ENCODE measurements around the gene GPC5.

GPC5 gene

DNA sequence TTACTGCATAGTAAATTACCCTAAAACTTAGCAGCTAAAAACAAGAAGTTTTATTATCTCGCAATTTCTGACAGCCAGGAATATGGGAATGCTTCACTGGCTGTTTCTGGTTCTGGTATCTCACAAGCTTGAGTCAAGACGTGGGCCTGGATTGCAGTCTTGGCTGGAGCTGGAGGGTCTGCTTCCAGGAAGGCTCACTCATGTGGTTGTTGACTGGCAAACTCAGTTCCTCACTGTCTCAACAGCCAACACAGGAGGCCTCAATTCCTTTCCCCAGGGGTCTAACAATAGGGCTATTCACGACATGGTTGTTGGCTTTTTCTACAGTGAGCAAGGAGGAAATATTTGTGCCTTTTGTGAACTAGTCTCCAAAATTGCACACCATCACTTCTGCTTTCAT, 146.3 kb downstream of the GPC5 start:
- FAIRE-seq: no peak

DNA sequence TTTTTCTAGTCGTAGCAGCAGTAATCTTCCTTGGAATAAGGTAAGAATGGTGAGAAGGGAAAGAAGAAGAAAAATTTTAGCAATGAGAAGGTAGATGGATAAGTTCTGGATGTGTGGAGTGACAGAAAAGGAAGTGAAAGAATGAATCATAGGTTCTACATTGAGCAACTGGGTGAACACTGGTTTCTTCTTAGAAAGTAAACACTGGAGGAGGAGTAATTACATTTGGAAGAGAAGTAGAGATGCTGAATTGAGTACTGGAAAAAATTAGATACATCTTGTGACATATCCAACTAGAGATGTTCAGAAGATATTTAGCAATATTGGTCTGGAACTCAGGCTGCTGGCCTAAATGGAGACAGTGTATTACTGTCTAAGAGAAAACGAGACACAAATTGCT, 148.5 kb downstream of the GPC5 start:
- no peak for FAIRE-seq

DNA sequence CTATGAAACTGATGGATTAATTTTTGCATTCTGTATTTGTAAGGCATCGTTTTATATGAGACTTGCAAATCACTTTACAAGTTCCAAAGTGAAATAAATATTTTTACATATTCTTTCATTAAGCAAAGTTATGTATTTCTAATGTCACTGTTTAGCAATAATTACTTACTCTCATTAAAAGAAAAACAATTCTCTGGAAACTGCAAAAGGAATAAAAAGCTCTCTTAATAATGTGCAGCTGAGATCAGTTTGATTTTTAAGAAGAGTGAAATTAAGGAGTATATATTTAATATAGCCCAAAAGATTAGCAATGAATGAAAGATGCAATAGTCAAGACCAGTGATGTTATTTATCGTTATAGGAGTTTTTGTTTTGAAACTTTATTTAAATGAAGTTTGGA, 155.2 kb downstream of the GPC5 start:
- no peak for FAIRE-seq

DNA sequence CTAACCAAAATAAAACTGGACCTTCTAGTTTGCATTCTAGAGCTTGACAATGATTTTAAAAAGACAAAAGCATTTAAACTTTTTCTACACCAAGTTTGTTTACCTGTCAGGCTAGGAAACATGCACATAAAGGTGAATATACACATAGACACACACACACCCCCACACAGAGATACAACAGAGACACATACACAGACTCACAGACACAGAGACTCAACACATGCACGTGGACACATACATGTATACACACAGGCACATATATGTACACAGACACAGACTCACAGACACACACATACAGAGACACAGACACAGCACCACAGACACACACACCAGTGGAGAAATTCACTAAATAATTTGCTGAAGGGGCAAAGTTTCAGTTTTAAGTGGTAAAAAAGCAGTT, 155.7 kb downstream of the GPC5 start:
- no peak for FAIRE-seq

DNA sequence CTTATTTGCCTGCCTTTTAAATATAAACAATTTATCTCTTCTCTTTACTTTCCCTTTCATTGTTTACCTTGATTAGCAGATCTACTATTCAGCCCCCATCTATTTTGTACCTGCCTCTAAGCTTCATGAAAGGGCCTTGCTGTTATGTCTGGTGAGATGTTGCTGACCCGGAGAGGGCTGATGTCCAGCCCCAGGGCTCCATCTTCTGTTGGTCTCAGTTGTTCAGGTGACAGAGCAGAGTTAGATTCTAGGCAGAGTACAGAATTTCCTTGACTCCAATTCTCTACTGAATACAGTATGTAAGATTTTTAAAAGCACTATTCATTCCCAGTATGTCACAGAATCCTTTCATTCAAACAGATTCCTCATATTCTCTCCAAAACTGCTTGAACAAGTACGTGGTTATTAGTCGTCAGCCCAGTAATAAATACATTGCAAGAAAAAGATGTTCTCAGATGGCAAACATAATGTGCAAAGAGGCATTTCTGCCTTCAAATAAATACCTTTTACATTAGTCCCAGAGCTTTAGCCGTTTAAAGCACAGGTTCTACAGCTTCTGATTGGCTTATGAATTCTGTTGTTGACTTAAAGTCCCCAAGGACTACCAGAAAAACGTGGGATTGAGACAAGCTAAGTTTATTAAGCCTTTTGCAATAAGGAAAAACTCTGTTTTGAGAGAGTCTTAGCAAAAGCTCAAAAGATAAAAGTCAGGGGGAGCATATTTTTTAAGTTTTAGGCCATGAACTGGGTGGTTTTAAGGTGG, 159.1 kb downstream of the GPC5 start:
- no peak for FAIRE-seq

DNA sequence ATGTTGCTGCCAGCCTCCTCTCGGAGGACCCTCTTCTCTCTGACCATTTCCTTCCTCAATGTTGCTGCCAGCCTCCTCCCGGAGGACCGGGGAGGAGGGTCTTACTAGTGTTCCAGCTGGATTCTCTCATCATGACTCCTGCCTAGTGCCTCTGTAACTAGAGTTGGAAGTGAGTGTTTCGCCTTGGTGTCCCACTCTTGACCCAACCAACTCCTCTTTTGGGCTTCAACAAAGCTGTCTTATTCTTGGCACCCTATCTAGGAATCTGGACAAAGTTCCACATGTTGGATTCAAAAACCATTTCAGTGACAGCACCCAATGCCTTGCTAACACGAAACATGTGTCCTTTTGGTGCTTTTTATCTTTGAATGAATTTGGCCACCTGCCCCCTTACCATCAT, 165.4 kb downstream of the GPC5 start:
- FAIRE-seq: no peak

DNA sequence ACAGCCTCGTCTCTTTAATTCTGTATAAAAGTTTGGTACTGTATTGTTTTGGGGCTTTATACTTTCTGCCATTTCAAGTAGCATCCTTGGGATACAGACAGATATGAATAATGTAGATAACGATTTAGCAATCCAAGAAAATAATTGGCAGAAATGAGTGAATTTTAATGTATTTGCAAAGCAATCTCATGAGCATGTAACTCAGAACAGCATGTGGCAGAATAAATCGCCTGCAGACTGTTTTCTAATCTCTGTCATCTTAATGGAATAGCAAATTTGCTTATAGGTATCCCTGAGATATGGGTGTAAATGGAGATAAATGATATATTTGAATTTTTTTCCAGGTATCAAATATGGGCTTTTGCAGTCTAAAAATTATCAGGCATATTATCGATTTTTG, 166.0 kb downstream of the GPC5 start:
- no peak for FAIRE-seq

DNA sequence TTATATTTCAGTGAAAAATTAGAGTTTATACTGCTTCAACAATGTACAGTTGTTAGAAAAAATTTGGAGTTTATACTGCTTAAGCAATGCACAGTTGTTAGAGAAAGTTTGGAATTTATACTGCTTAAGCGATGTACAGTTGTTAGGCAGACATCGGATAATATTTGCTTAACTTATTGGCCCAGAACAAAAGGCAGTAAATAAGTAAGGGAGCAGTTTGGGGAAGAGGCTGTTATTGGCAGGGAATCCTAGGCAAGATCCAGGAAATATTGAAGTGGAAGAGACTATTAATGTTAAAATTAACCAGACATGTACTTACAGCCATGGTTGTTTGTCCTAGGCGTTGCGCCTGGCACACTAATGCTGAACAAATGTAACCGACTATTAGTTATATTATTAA, 166.9 kb downstream of the GPC5 start:
- FAIRE-seq: no peak

DNA sequence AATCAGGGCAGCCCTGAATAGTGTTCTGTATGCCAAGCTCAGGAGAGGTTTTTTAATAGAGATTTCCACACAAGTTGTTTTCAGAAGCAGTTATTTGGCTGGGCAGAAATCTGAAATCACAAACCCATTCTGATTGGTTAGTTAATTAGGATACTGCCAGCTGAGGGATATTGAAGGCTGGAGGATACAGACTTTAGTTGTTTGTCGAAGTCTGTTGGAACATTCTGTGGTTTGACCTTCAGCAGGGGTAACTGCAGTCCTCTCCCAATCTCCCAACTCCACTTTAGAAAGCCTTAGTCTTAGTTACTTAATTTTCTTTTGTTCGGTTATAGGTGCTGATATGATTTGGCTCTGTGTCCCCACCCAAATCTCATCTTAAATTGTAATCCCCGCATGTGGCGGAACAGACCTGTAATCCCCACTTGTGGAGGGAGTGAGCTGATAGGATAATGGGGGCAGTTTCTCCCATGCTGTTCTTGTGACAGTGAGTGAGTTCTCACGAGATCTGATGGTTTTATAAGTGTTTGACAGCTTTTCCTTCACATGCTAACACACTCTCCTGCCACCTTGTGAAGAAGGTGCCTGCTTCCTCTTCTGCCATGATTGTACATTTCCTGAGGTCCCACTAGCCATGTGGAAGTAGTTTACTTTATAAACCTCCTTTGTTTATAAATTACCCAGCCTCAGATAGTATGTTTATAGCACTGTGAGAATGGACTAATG, 169.2 kb downstream of the GPC5 start:
- no peak for FAIRE-seq

DNA sequence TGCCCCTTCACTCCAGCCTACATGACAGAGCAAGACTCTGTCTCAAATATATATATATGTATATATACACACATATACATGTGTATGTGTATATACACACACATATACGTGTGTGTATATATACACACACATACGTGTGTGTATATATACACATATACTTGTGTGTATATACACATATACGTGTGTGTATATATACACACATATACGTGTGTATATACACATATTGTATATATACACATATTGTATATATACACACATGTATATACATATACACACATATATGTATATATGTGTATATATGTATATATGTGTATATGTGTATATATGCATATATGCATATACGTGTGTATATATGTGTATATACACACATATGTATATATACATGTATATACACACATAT, 173.3 kb downstream of the GPC5 start:
- no peak for FAIRE-seq

DNA sequence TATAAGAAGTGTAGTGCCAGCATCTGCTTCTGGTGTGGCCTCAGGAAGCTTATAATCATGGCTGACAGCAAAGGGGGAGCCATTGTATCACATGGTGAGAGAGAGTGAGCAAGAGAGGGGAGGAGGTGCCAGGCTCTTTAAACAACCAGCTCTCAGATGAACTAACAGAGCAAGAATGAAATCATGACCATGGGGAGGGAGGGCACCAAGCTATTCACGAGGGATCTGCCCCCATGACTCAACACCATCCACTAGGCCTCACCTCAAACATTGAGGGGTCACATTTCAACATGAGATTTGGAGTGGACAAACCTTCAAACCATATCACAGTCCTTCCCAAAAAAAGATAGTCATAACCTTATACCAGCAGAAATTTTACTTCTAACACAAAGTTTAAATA, 174.0 kb downstream of the GPC5 start:
- no peak for FAIRE-seq

DNA sequence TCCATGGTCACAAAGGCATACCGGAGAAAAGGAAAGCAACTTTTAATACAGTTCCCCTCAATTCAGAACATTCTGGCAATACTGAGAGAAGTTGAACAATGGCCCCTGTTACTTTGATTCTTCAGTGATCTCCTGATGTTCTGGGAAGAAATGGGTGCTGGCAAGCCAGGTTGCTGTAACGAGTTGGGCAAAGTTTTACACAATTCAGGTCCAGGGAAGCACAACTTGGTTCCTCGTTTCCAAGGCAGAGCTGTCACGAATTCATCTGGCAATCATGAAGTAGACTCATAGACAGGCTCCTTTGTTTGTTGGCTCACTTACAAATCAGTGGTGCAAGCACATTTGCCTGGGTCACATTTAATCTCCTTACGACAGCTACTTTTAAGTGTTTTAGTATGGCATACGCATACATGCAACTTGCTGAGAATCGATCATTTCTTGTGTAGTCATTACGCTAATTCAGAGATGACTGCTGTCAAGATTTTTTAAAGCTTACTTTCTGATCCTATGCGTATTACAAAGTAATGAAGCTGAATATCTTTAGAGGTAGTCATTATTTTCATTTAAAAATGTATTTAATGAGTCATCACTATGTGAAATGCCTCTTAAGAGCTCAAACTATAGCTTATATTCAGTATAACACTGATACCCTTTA, 174.7 kb downstream of the GPC5 start:
- FAIRE-seq: no peak

DNA sequence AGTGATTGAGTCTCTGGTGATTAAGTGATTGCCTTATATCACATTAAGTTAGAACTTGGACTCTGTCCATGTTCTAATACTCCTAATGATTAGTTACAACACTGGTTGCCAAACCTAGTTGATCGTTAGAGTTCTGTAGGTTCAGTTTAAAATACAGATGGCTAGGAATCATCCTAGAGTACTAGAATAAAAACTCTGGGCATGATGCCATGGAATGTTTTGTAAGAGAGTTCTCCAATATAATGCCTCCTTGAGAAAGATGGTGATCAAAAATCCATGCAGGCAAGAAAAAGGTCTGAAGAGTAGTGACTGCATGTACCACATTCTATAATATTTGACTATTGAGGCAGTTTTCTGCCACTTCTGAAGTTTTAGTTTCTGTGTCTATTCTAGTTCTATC, 176.3 kb downstream of the GPC5 start:
- FAIRE-seq: no peak

DNA sequence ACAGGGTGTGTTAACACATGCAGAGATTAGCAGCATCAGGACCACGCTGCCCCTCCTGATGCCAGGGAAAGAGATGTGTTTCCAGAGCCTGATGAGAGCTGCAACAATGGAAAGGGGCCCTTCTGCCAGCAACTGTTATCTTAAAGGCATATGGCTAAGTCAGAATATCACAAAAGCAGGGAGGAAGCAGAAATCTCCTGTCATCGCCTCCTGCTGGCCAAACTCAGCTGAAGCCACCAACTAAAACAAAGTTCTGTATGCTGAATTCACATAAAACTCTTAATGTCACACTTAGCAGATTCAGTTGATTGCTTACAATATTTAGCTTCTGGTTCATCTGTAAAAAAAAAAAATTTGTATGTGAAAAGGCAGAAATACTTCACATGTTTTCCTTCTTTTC, 178.2 kb downstream of the GPC5 start:
- FAIRE-seq: no peak

DNA sequence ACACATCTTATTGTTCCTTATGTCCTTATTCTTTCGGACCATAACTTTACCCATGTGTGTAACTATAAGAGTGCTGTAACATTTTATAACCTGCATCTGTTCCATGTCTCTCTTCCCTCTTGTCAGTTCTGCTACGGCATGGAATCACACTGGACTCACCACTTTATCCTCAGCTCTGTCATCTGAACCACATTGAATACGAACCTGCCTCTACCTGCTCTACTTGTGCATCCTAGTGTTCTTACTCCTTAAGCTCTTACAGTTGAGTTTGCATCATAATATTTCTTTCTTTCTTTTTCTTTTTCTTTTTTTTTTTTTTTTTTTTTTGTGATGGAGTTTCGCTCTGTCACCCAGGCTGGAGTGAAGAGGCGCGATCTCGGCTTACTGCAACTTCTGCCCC, 180.9 kb downstream of the GPC5 start:
- FAIRE-seq: no peak

DNA sequence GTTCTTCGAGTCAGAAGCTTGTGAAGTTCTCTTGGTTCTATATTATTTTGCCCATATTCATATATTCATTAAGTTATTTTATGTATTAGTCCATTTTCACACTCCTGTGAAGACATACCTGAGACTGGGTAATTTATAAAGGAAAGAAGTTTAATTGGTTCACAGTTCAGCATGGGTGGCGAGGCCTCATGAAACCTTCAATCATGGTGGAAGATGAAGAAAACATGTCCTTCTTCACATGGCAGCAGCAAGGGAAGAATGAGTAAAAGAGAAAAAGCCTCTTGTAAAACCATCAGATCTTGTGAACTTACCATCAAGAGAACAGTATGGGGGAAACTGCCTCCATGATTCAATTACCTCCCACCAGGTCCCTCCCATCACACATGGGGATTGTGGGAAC, 182.3 kb downstream of the GPC5 start:
- FAIRE-seq: no peak

DNA sequence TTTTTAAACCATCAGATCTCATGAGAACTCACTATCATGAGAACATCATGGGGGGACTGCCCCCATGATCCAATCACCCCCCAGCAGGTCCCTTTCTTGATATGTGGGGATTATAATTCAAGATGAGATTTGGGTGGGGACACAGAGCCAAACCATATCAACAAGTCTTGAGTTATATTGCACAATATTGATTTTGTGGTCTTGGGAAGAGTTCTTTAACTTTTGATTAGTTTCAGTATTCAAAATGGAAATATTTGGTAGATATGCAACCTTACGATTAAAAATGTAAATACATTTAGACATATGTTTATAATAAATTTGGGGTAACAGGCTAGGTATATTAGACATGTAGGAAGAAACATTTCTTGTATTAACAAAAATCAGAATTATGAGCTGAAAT, 188.2 kb downstream of the GPC5 start:
- FAIRE-seq: no peak

DNA sequence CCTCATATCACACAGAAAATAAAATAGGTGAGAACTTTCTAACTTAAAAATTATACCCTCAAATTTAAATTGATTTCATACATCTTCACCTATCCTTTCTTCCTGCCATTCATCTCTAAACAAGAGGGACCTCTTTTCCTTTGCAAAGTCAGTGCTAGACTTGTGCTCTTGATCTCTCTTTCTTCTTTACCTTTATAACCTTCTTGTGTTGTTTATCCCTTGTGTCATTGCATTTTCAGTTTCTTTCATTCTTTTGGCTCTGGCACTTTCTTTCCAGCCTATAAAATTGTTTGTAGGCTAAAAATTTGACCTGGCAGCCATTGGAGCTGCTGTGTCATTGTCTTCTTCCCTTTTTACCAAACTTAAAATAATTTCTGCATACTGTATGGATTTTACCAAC, 190.1 kb downstream of the GPC5 start:
- no peak for FAIRE-seq

DNA sequence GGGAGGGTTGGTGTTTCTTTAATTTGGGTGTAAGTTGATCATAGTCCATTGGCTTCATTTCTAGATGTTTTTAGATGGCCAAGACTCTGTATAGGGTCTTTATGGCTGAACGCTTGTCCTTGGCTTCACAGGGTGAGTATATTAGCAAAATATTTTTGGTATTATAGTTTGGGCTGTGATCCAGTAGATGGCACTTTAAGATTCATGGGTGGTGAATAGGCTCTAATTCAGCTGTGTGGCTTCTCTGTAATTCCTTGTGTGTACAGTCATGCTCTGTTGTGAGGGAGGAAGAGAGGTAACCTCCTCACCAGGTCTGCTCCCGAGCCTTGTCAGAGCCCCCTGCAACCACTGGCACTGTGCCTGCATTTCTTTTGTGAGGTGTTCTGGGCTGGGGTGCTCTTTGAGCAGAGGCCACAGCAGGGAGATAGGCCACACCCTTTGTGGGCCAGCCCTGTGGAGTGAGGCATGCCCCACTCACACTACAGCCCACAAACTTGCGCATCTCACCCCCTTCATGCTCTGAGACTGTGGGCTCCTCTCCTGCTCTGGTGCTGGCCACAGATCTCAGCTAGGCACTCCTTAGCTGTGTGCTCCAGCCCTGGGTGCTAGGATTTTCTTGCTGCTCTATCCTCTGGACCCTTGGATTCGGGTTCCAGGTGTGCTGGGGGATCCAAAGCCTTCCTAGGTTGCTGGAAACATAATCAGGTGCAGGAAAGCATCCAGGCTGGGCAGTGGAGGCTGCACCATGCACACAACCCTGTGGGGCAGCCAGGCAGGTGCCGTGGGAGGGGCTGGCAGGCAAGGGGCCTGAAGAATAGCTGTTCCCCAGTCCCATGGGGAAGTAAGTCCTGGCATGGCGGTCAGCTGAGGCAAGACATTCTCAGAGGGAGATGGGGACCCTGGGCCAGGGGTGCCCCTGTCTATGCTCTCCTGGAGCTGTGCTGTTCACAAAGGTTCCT, 193.9 kb downstream of the GPC5 start:
- FAIRE-seq: no peak

DNA sequence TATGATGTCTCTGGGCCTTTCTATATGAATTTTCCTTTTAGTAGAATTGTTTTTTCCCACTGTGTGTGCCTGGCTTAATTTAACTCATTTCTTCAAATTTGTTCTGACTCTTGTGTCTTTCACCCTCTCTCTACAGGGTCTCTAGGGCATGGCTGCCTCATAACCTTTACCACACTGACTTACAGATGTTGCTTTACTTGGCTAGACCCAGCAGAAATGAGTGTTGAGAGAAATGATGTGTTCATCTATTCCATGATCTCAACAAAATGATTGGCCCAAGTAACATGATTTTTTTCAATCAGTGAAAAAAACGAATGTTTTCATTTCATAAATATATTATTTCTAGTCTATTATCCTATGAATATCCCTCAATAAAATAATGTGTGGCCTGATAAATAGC, 195.0 kb downstream of the GPC5 start:
- FAIRE-seq: no peak

DNA sequence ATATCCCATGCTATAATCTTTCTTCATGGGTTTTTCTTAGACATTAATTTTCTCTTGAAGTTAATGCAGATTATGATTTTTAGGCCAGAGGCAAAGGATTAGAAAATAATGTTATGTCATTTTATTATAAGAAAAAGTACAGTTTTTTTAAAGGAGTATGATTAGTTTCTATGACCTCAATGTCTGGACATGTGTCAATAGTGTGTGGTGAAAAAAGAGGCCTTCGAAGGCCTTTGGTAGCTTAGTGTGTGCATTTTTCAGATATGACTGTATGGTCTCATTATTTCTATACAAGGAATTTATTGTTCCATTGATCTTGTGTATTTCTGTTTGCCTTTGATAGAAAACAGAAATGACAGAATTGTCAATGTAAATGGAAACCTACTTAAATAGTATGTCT, 195.6 kb downstream of the GPC5 start:
- FAIRE-seq: no peak

DNA sequence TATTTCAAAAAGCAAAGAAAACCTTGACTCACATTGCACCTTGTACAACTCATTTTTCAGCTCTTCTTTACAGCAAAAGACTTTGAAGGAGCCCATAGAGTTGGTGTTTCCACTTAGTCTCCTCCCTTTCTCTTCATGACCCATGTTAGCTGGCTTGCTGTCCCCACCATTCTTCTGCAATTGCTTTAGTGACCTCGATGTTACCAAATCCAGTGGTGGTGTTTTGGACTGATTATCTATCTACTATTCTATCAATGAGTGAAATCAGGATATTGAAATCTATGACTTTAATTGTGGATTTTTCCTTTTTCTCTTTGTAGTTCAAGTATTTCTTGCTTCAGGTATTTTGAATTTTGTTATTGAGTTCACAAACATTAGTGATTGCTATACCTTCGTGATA, 197.3 kb downstream of the GPC5 start:
- FAIRE-seq: no peak

DNA sequence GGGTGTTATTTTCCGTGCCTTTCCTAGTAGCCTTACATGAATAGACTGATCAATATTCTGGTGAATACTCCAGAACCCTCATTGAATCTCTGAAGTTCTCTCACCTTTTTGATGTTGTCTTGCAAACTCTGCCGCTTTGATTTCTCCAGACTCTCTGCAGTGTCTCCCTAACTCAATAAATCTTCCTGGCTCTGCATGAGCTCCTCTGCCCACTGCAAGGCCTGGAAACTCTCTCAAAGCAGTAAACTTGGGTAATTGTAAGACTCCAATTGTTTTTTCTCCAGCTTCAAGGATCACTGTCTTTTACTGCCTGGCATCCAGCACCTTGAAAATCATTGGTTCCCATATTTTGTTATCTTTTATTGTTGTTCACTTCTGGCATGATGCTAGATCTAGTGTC, 198.4 kb downstream of the GPC5 start:
- no peak for FAIRE-seq
